OCI-M1 (cell line): ENCODE measurements around the gene C5.

Source experiments
- DNase-seq: peaks from one replicate; lab custom pipeline; 2025; lab: John Stamatoyannopoulos, UW

Gene C5

DNA sequence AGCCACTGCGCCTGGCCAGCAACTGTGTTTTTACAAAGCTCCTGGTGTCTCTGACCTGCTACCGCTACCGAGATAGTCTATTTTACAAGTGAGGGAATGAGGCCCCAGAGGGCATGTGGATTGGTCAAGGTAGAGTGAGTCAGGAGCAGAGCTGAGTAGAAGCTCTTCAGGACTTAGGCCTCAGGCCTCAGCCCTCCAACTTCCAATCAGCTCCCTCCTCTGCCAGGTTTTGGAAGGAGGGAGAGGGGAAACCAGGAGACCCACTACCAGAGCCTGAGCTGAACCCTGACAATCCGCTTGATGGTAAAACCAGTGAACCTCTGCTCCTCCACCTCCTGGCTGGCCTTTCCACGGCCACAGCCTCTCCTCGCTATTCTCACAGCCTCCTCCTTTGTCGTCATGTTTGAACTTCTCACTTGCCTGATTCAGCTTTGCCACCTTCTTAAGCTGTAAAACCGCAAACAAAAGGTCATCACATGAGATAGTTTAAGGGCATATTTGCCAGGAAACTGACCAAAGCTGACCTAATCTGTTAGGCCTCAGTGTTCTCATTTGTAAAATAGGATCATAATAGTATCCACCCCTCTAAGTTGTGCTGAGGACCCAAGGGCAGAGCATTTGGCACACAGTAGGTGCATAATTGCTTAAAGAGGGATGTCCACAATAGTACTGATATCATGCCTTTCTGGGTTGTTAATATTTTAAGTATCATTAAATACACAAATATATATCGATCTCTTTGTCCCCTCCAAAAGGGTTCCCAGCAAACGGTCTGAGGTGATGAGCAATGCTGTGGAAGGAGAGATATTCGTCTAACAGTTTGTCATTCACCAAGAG, 125.2 kb downstream of the C5 start:
- no peak for DNase-seq

DNA sequence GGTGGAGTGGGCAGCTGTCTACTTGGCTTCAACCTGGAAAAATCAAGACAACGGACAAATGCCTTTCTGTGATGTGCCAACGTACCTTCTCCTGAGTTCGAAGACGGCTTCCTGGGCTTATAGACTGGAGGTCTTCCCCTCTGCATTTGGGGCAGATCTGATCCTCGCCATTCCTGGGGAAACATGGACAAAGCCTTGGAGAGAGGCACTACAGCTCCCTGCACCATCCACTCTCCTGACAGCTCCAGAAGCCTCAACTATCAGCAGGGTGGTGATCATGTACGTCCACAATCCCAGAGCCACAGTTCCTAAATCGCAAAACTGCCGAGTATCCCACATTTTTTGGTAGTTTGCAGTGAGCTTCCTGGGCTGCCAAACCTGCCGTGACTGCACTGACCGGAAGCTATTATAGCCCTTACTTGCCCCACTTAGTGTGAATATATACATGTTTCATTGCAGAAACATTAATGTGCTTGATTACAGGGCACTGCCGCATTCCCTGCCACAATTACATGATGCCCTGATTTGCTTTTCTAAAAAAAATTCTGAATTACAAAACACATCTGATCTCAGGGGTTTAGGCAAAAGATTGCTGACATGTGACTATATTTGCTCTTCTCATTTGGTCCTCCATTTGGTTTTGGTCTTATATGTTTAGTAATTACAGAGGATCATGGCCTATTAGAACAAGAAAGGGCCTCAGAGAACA, 126.3 kb downstream of the C5 start:
- DNase-seq = no peak

DNA sequence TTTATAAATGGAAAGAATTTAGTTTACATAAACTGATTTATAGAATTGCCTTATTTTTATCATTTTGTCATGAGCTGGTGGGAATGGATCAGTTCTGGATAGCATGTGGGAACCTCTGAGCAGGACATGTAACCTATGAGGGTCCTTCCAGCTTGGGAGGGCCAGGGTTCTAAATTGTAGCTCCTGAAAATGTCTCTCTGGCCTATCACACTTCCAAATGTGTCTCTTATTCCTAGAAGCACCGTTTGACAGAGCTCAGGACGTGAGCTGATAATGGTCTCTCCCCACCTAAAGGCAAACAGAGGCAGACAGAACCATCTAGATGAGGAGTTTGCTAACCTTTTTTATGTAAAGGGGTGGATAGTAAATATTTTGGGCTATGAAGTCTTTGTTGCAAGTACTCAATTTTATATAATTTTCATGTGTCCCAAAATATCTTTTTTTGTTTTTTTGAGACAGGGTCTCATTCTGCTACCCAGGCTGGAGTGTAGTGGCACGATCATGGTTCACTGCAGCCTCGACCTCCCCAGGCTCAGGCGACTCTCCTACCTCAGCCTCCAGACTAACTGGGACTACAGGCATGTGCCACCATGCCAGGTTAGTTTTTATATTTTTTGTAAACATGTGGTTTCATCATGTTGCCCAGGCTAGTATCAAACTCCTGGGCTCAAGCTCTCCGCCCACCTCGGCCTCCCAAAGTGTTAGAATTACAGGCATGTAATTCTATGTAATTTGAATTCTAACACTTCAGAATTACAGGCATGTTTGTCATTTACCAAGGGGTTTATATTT, 127.5 kb downstream of the C5 start:
- DNase-seq = no peak

DNA sequence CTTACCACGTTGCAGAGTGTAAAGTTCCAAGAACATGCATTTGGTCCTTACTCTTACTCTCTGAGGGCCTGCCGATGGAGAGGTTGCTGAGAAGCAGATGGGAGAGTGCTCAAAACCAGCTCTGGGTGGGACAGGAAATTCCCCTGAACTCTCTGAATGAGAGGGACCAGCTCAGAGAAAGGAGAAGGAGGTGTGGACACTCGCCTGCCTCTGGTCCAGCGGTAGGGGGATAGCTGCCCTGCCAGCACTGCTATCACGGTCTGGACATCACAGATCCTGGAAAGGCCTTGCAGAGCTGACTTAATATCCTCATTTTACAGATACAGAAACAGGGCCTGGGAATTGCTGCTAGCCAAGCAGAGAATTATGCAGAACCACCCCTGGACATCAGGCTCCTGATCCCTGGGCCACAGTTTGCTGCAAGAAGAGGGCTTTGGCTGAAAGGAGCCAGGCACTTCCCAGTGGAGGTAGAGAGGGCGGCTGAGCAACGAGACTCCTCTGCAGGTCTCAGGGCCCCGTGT, 128.4 kb downstream of the C5 start:
- DNase-seq = no peak

DNA sequence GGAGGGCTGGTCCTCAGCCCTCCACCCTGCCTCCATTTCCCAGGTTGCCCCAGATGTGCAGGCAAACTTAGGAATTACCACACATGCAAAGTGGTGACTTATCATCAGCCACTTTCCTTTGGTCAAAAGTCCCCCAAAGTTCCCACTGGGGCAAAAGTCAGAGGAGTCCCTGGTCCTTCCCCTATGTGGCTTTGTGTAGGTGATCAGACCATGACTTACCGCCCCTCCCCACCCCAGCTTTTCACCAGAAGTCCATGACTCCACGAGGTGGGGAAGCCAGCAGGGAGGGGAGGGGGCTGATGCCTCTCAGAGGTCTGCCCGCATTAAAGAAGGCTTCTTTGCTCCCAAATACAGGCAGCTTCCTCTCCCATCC, 129.3 kb downstream of the C5 start:
- no peak for DNase-seq

DNA sequence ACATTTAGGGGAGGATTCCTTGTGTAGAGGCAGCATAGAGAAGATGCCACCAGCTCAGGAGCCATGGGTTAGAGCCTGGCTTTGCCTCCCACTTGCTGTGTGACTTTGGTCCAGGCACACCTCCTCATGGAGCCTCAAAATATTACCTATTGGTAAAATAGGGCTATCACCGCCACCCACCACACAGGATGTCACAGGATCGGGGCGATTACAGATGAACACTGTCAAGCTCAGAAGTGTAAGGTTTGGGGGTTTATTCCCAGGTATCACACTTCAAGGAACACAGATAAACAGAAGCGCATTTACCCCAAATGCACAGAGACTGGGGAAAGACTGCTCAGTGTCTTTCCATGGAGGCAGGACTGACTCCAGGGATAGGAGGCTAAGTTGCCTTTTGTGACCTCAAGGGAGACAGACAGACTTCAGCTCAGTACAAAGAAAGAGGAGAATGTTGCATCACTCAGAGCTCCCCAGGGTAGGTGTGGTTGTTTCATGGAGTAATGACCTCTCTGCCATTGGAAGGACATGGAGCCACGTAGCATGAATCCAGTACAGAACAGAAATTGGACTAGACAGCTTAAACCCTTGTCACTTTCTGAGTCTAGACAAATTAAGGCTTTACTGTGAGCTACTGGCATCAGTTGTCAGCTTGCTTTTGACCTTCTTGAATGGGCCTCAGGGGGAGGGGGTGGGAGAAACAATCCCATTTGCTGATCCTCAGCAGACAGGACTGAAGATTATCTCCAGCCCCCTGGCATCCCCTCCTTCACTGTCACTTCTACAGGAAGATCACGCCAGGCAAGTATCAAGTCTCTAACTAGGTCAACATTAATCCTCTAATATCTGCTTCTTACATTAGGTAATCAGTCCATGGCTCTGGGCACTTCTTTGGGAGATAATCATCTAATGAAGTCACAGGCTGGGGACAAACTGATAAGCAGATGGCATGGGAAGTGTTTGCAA, 130.0 kb downstream of the C5 start:
- peak; percentile 27 for DNase-seq

DNA sequence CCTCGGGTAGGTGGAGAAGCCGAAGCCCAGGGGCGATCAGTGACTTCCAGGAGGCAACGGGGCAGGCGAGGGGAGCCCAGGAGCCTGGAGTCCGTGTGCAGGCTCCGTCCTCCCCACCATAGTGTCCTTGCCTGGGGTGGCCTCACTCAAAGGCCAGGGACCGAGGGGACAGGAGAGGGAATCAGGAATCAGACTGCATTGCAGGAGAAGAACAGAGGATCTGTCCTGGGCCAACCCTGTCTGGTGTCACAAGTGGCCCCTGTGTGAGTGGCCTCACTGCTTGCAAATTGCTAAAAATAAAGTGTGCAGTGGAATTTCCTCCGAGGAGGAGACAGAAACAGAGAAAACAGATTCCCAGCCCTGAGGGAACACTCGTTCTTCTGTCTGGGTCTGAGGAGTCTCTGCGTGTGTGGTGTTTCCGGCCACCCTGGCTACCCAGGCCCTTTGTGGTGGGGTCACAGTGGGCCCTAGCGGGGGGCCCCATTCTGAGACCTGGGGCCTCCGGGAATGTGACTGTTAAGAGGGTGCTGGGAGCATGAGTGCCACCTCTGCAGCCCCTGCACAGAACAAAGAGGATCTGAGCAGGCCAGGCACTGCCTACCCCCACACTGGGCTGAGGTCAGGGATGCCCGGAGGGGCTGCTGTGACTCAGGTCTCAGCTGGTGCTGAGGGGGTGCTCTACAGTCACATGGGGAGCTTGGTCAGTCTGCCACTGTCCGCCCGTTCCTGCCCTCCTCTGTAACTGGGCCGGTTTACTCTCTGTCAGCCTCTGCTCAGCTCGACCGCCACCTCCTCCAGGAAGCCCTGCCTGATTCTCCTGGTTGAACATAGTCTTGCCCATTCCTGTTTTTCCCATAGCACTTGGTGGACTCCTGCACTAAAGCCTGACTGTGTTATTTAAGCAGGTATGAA, 130.9 kb downstream of the C5 start:
- no peak for DNase-seq

DNA sequence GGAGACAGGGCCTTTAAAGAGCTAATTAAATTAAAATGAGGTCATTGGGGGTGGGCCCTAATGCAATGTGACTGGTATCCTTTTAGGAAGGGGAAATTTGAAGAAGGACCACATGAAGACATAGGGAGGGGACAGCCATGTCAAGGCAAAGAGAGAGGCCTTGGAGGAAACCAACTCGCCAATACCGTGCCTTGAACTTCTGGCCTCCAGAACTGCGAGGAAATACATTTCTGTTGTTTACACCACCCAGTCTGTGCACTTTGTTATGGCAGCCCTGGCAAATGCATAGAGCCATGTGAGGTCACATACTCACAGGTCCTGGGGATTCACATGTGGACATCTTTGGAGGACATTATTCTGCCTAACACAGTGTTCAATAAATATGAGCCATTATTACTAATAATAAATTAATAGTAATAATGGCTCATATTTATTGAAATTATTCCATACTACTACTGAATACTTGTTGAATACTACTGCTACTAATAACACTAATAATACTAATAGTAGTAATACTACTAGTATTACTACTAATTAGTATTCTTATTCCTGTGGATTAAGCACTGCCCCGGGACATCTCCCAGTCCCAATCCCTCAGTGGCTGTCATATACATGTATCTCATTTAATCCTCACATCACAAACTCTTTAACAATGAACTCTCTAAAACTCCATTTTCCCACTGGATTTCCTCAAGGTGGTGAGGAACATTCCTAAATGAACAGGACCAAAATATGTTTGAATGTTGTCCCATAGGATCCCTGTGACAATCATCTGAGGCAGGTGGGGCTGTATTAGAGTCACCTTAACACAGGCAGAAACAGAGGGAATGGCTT, 131.9 kb downstream of the C5 start:
- peak; percentile 20 for DNase-seq

DNA sequence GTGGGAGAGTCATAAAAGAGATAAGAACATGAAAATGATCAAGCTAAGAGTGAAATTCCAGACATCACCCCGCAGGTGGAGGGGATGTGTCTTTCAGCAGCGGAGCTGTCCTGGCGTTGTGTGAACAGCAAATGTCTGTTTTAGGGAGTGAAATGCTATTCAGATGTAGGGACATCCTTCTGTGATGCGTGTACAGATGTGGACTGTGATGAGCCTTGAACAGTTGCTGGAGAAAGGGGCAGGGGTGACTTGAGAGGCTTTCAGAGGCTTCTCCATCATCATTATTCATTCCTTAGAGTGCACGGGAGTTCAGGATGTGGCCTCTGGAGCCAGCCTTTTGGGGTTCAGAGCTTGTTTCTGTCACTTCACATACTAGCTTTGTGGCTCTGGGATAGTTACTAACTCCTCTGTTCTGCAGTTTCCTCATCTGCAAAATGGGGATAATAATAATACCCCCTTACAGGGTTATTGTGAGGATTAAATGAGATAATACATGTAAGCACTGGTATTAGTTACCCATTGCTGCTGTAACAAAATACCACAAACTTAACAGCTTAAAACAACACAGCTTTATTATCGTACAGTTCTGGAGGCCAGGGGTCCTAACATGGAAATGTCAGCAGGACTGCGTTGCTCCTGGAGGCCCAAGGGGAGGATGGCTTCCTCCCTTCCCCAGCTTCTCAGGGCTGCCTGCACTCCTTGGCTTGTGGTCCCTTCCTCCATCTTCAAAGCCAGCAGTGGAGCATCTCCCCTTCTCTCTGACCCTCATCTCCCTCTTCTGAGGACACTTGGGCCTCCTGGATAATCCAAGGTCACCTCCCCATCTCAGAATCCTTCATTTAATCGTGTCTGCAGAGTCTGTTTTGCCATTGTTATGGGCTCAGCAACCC, 132.8 kb downstream of the C5 start:
- no peak for DNase-seq

DNA sequence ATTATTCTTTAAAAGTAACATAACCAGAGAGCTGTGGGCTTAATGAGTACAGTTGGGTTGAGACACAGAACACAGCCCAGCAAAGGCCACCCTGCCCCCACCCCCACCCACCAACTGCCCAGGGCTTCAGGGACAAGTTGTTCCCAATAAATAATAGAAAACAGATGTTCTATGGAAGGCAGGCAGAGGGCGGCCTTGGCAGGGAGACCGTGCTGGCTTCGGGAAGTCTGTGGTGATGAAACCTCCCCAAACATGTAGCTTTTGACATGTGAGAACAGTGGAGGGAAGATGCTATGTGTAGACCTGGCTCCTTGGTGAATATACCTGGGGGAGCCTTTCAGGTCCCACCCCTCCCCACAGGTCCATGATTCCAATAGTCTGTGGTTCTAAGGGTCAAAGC, 133.5 kb downstream of the C5 start:
- no peak for DNase-seq

DNA sequence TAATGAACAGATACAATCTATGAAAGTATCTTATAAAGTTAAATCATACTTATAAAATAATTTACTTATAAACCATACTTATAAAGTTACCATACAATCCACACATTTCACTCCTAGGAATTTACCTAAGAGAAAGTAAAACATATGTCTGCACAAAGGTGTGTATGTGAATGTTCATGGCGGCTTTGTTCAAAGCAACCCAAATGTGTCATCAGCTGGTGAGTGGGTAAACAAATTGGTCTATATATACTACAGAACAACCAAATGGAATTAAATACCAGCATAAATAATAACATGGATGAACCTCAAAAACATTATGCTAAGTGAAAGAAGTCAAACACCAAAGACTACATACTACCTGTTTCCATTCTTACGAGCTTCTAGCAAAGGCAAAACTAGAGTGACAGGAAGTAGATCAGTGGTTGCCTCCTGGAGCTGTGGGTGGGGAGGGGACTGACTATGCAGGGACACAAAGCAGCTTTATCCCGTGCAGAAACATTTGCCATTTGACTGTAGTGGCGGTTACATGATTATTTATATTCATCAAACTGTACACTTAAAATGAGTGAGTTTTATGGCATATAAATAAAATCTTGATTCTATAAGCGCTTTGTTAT, 134.1 kb downstream of the C5 start:
- no peak for DNase-seq

DNA sequence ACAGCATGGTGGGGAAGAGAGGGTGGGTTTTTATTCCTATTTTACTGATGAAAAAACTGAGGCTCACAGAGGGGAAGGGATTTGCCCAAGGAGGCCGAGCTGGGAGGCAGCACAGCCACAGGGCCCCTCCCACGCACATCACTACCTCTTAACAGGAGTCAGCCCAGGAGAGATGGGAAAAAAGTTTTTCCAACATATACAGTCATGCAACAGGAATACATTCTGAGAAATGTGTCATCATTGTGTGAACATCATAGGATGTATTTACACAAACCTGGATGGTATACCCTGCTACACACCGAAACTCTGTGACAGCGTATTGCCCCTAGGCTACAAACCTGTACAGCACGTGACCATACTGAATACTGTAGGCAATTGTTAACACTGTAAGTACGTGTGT, 135.1 kb downstream of the C5 start:
- DNase-seq = no peak

DNA sequence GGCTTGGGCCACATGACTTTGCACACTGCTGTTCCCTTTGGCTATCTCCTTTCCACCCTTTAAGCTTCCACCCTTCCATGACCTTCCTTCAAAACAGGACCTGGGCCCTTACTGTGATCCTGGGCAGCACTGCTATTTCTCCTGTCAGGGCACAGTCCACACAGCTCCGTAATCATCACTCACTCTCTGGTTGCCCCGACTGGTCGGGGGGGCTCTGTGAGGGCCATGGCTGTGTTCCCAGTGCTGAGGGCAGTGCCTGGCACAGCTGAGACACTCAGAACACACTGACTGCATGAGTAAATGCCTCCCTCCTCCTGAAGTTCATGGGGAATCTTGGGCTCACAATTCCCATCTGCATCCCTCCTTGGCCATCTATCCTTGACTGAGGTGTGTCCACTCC, 135.7 kb downstream of the C5 start:
- DNase-seq = no peak

DNA sequence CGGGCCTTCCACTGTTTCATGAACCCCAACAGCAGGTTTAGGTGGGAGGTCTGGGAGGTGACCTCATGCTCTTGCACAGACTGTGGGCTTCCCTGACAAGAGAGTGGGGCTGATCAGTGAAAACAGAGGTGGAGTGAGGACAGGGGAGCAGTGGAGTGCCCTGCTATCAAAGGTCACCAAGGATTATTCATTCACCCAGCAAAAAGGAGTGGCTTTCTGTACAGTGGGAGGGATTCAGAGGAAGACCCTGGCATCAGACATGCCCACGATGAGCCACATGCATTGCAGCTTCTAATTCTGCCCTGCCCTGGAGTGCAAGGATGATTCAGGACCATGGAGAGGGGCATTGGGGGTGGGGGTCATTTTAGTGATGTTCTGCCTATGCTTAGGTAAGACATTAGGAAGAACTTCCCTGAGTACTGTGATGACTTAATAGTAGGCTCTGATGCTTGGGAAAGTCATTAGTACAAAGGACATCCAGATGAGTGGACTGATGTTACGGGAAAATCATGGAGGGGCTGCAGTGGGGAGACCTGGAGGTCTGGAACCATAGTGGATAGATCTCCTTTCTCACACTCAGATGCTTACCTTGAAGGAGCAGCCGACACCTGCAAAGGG, 136.3 kb downstream of the C5 start:
- peak; percentile 41 for DNase-seq

DNA sequence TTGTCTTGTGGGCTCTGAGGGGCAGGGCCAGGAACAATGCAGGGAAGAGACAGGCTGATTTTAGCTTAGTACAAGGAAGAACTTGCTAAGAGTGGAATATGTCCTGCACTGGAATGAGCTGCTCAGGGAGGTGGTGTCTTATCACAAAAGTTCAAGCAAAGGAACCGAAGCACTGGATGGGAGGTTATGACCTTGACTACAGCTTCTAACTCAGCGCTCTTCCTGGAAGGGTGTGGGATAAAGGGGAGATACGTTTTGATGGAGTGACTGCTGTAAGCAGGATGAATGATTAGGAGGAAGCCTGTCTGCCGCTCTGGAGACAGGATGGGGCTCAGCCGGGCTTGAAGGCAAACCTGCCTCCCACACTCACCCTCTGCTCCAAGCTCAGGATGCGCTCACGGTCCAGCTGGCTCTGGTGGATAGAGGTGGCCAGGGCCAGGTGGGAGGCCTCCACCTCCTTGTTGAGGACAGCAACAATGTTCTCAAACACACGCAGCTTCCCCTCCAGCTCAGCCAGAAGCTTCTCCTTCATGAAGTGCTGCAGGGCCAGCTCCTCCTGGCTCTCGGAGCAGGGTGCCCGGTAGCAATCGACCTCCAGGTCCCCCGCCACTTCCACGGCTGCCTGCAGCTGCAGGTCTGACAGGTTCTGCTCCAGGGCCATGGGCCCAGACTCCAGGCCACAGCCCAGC, 137.0 kb downstream of the C5 start:
- no peak for DNase-seq

DNA sequence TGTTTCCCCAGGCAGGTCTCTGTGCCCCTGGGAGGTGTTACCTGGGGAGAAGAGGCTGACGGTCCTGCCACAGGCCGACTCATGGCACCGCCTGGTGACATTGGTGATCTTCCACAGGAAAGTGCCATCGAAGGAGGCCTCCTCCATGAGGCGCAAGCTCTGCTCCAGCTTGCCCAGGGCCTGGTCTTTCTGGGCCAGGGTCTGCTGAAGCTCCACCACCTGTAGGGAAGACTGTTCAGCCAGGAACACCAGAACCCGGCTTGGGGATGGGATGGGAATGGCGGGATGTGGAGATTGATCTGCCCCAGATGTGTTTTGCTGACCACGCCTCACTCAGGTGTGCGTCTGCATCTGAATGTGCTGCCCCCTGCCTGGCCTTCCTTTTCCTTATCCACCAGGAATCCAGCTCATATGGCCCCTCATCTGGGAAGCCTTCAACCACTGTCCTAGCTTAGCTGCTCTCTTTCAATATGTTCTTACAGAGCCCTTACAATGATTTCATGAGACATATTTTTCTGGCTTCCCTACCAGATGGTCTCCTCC, 138.7 kb downstream of the C5 start:
- DNase-seq = no peak

DNA sequence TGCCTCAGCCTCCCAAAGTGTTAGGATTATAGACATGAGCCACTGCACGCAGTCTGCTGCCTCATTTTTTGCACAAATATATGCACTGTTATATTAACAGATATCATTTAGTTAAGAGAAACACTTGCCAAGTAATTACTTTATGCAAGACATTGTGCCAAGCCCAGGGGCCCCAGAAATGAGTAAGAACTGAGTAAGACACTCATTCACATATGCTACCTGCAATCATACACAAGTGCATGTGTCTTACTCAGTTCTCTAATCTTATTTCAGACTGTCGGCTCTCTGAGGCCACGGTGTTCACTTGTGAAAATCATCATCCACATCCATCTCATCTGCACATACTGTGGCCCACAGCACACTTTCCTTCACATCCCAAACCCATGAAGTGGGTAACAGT, 139.4 kb downstream of the C5 start:
- DNase-seq = no peak
